CD4-positive, alpha-beta T cell treated with Interleukin-15 for 4 hours (primary cell): Measurements from ENCODE around the gene RNH1.
A peak's percentile ranks its signal among the peaks of the same experiment; 100 is the strongest.

Experiments
- DNase-seq: peaks from one replicate; pipeline ENCODE4 v3.0.0-alpha.2; 2020; ENCODE audit warnings: low spot score

Gene RNH1

GRCh38 chr11:537622-538430 lies 30.8 kb upstream of the RNH1 start:
- no peak for DNase-seq

GRCh38 chr11:536841-537621 lies 30.0 kb upstream of the RNH1 start, which contains the start of gene LRRC56:
Gene LRRC56 (plus strand): TSS chr11:537527. CDS start chr11:540685, 3,158 bp downstream.
- DNase-seq = peak; percentile 96

- peak; percentile 96 for DNase-seq
Measured at GRCh38 chr11:535519-536454, 28.7 kb upstream of the RNH1 start, which contains the start of gene HRAS. Gene HRAS (minus strand): TSS chr11:535576.

- no peak for DNase-seq
Measured at GRCh38 chr11:535210-535518, 28.1 kb upstream of the RNH1 start.

- peak; percentile 25 for DNase-seq
Measured at GRCh38 chr11:534396-535209, 27.6 kb upstream of the RNH1 start.

- DNase-seq = no peak
Measured at GRCh38 chr11:533586-534395, 26.7 kb upstream of the RNH1 start.

GRCh38 chr11:532986-533585 lies 26.0 kb upstream of the RNH1 start:
- DNase-seq = no peak

GRCh38 chr11:532527-532985 lies 25.5 kb upstream of the RNH1 start:
- DNase-seq = no peak

- no peak for DNase-seq
Measured at GRCh38 chr11:531919-532526, 25.0 kb upstream of the RNH1 start.

- no peak for DNase-seq
Measured at GRCh38 chr11:530960-531831, 24.2 kb upstream of the RNH1 start.

GRCh38 chr11:529728-530411 lies 22.8 kb upstream of the RNH1 start:
- no peak for DNase-seq

GRCh38 chr11:528815-529727 lies 22.0 kb upstream of the RNH1 start:
- DNase-seq = no peak

- no peak for DNase-seq
Measured at GRCh38 chr11:528166-528814, 21.2 kb upstream of the RNH1 start.

GRCh38 chr11:526192-526591 lies 19.1 kb upstream of the RNH1 start:
- no peak for DNase-seq

GRCh38 chr11:521177-521688 lies 14.2 kb upstream of the RNH1 start:
- DNase-seq = no peak
